Measurements from ENCODE around the gene TTLL7.

GRCh38 chr1:83850834-83851233 lies 148.1 kb downstream of the TTLL7 start:
- TF ChIP-seq CTCF (IDR thresholded peaks at IDR 0.05; ENCODE audit: low read length) = no peak
- TF ChIP-seq EZH2 (IDR thresholded peaks at IDR 0.05; ENCODE audit: borderline replicate concordance, low read length) = no peak
